ENCODE measurements around the gene CD69.

GRCh38 chr12:9750276-9751203 lies 10.2 kb downstream of the CD69 start:
- peak; percentile 70 for TF ChIP-seq CTCF (IDR thresholded peaks at IDR 0.05; ENCODE audit: low read length)
- no peak for TF ChIP-seq EZH2 (optimal IDR thresholded peaks at IDR 0.05; ENCODE audit: low read depth, low read length)
- no peak for TF ChIP-seq EZH2phosphoT487 (IDR thresholded peaks at IDR 0.05; ENCODE audit: low read length)

Measured in MM.1S (cell line).